Spleen (tissue), 7 donors: ENCODE results near the gene PLAC1.

Source experiments
- CTCF ChIP-seq, 11 experiments: fragments of 200-600 bp in 7 of 11; fragments of 450-650 bp in 4 of 11; sonication (generic) in 4 of 11; IDR thresholded peaks in 8 of 11; conservative IDR thresholded peaks in 3 of 11; 1 replicate in 7 of 11; 2 replicates in 4 of 11; pipeline versions ENCODE4 v1.4.0 to v1.8.0; 2016 to 2021; ENCODE audit warnings: antibody characterized with exemption in 11 of 11, inconsistent platforms in 4 of 11, mild to moderate bottlenecking in 1 of 11
- POLR2AphosphoS5 ChIP-seq, 3 donors: sonication (generic); formaldehyde crosslinking; IDR thresholded peaks; one replicate each; pipeline ENCODE4 v1.5.1; 2017; ENCODE audit warnings: antibody characterized with exemption in 3 of 3
- donor health status: DM: no; HTN: no; CAD: no; lungs with moderate emphysema.
- donor health status: DM: no; HTN: no; CAD: no.
- donor health status: DM: no; HTN: no; CAD: no.

DNA sequence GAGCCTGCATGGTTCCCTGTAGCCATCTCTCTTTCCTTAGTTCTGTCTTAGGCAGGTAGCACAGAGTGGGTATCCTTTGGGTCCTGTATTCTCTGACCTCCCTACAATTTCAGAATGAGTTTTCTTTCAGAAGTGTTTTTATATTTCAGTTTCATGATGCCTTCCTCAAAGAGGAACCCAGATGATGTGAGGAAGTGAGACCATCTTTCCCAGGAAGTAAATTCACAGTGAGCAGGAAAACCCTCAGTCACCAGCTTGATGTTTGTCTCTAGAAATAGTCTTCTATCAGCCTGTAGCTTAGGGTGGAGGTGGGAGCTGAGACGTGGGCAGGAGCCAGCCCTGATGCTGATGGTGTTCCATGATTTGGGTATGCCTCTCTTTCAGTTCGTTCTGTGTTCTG, 16.9 kb downstream of the PLAC1 start:
- TF ChIP-seq POLR2AphosphoS5 (IDR thresholded peaks at IDR 0.05) (no peak), CTCF (IDR thresholded peaks at IDR 0.05 in 8 of 11, conservative IDR thresholded peaks at IDR 0.05 in 3 of 11) (no peak)
